HG03342 (cell line): ENCODE measurements around the gene ARHGAP22.
A peak's percentile ranks its signal among the peaks of the same experiment; 100 is the strongest.
"Not testable (repeated sequence)": the region's sequence is repeated elsewhere in the genome, so short reads cannot be mapped to it uniquely, and the experiment has no call there.

ENCODE experiments used
- ATAC-seq: cut with Tn5 transposase; IDR thresholded peaks from one replicate; pipeline ENCODE4 v1.9.1; 2021; ENCODE audit warnings: mild to moderate bottlenecking, moderate library complexity; ENCODE audit not compliant: unreplicated experiment

The ARHGAP22 gene

GRCh38 chr10:48604991-48605508, at the start of gene ARHGAP22:
Gene ARHGAP22 (minus strand): TSS chr10:48605073. CDS start chr10:48604796, 277 bp downstream.
- no peak for ATAC-seq

- ATAC-seq, result no peak
These were observed 49.2 kb upstream of the ARHGAP22 start for GRCh38 chr10:48653944-48654698.

GRCh38 chr10:48653347-48653746, 48.5 kb upstream of the ARHGAP22 start:
- no peak for ATAC-seq

- no peak for ATAC-seq
These were observed 47.5 kb upstream of the ARHGAP22 start for GRCh38 chr10:48652344-48652743.

GRCh38 chr10:48651839-48652238, 47.0 kb upstream of the ARHGAP22 start:
- ATAC-seq, result no peak

GRCh38 chr10:48651293-48651692, 46.4 kb upstream of the ARHGAP22 start:
- ATAC-seq, result no peak

- no peak for ATAC-seq
These were observed 44.6 kb upstream of the ARHGAP22 start for GRCh38 chr10:48649349-48649944.

GRCh38 chr10:48648172-48648942, 43.5 kb upstream of the ARHGAP22 start:
- ATAC-seq, result no peak

GRCh38 chr10:48647073-48647472, 42.2 kb upstream of the ARHGAP22 start:
- ATAC-seq, result not testable (repeated sequence)

- ATAC-seq, result no peak
These were observed 40.7 kb upstream of the ARHGAP22 start for GRCh38 chr10:48645600-48645999.

GRCh38 chr10:48641099-48641690, 36.3 kb upstream of the ARHGAP22 start:
- not testable (repeated sequence) for ATAC-seq

- no peak for ATAC-seq
These were observed 35.5 kb upstream of the ARHGAP22 start for GRCh38 chr10:48640326-48640725.

GRCh38 chr10:48639632-48640031, 34.8 kb upstream of the ARHGAP22 start:
- no peak for ATAC-seq

- no peak for ATAC-seq
These were observed 34.1 kb upstream of the ARHGAP22 start for GRCh38 chr10:48638739-48639527.

GRCh38 chr10:48638158-48638557, 33.3 kb upstream of the ARHGAP22 start:
- no peak for ATAC-seq

GRCh38 chr10:48636901-48637300, 32.0 kb upstream of the ARHGAP22 start:
- no peak for ATAC-seq

GRCh38 chr10:48636231-48636630, 31.4 kb upstream of the ARHGAP22 start:
- ATAC-seq, result no peak

- ATAC-seq, result no peak
These were observed 30.2 kb upstream of the ARHGAP22 start for GRCh38 chr10:48634984-48635557.

GRCh38 chr10:48634198-48634983, 29.5 kb upstream of the ARHGAP22 start:
- peak; percentile 86 for ATAC-seq
